Right lobe of liver (tissue), 6 donors: ENCODE results near the gene MED10. TPM values are rescaled to one million over a fixed set of nuclear protein-coding genes. Genes with fewer than 3 reads are reported as not detected.
A peak's percentile ranks its signal among the peaks of the same experiment; 100 is the strongest.

Source experiments
- ATAC-seq, 4 donors: fragments of 200-7000 bp; cut with Tn5 transposase; one replicate each; pipeline ENCODE4 v1.9.1; 2020; ENCODE audit warnings: mild to moderate bottlenecking in 4 of 4, moderate library complexity in 4 of 4
- DNase-seq, 3 donors: peaks; one replicate each; pipeline ENCODE4 v3.0.0-alpha.2; 2020
- H3K27ac ChIP-seq, 3 donors: fragments of 200-600 bp; one replicate each; pipeline ENCODE4 v1.8.0; 2022
- H3K27me3 ChIP-seq, 2 donors: fragments of 200-600 bp; one replicate each; pipeline ENCODE4 v1.8.0; 2022
- H3K36me3 ChIP-seq, 4 donors: fragments of 200-600 bp; sonication (generic) in 1 of 4; one replicate each; pipeline versions ENCODE4 v1.5.1 to v1.8.0; 2017 to 2022; ENCODE audit warnings: control low read depth in 1 of 4
- H3K4me1 ChIP-seq, 4 donors: fragments of 200-600 bp; sonication (generic) in 1 of 4; one replicate each; pipeline versions ENCODE4 v1.5.1 to v1.8.0; 2017 to 2022; ENCODE audit warnings: control low read depth in 1 of 4
- H3K4me3 ChIP-seq, 3 donors: fragments of 200-600 bp; one replicate each; pipeline ENCODE4 v1.8.0; 2022
- H3K9me3 ChIP-seq, 4 donors: fragments of 200-600 bp; sonication (generic) in 1 of 4; one replicate each; pipeline versions ENCODE4 v1.5.1 to v1.8.0; 2017 to 2022; ENCODE audit warnings: control low read depth in 1 of 4
- CTCF ChIP-seq, 4 donors: fragments of 200-600 bp in 3 of 4; fragments of 450-650 bp in 1 of 4; IDR thresholded peaks; one replicate each; pipeline versions ENCODE4 v1.5.1 to v1.8.0; 2016 to 2022; ENCODE audit warnings: antibody characterized with exemption in 4 of 4, mild to moderate bottlenecking in 2 of 4
- POLR2A ChIP-seq: fragments of 450-650 bp; IDR thresholded peaks from one replicate; pipeline ENCODE4 v1.6.1; 2017; ENCODE audit warnings: antibody characterized with exemption, mild to moderate bottlenecking
- WGBS: methylation state at CpG from one replicate; pipeline ENCODE4 v1.1.6; 2018; ENCODE audit warnings: low coverage, low lambda C conversion rate; ENCODE audit not compliant: insufficient coverage; ENCODE audit errors: missing lambda C conversion rate; 5-methylcytosine and 5-hydroxymethylcytosine counted together
- intact Hi-C, 2 donors: fragments of 100-400 bp; cut with DNase I; formaldehyde crosslinking; loops; one replicate each; pipeline versions ENCODE4 v1.11.2 to v1.14.1; 2022
- long read RNA-seq: library from polyadenylated mRNA; unstranded; transcript quantifications from one replicate; pipeline ENCODE4 v2.0.0, GENCODE V29; 2019
- total RNA-seq, 6 experiments: library from RNA; depleted of rRNA in 2 of 6; stranded (reverse); fragments of >200 nt in 2 of 6; fragmentation: NEBNext Ultra II Directional in 3 of 6; extraction: Animal tissue kit (Norgen Biotek cat#: 25700) in 3 of 6; gene quantifications; one replicate each; pipeline versions ENCODE4 v1.1.0 to v1.2.4, GENCODE V29; 2016 to 2023
- donor health status: DM: no; HTN: yes; CAD: no.
- donor health status: DM: no; HTN: no; CAD: no.
- donor health status: DM: no; HTN: no; CAD: no.
- donor health status: DM: no; HTN: yes; CAD: no.
- donor health status: DM: no; HTN: yes; CAD: no.

The MED10 gene
- total RNA-seq, result 10 to 100 TPM in 4 of 6 experiments, 1 to 10 TPM in 2; 9.3 to 15.4 (median 12.7) TPM
- long read RNA-seq, transcript MED10-201 (4 exons, 1,141 nt), result major isoform, 6 of 7 reads
- long read RNA-seq, partial matches to known transcripts, result 0 of 7 reads
- long read RNA-seq, other reads (novel, unspliced or antisense), result 1 of 7 reads

GRCh38 chr5:6377905-6378765, at the start of gene MED10:
TSS of gene MED10 (minus strand) at chr5:6378547. CDS start at chr5:6378483, 64 bp downstream.
- H3K9me3 ChIP-seq, result no peaks in the 10 kb centered on the region
- H3K36me3 ChIP-seq, result peaks cover 2 to 38% (median 11%) of the 10 kb centered on the region in 4 donors
- TF ChIP-seq CTCF (IDR thresholded peaks at IDR 0.05) (no peak), POLR2A (peak; percentile 76)
- no peaks in the 10 kb centered on the region for H3K27me3 ChIP-seq
- peak; percentile 95 to 97 (median 95) for DNase-seq
- H3K27ac ChIP-seq, result peak within 1 kb of the TSS; percentile 27 to 83 (median 81)
- peaks cover 0 to 19% (median 3%) of the 10 kb centered on the region in 4 donors for H3K4me1 ChIP-seq
- intact Hi-C loops, result no loop called here
- ATAC-seq, result peak; percentile 100
- peak within 1 kb of the TSS; percentile 92 to 100 (median 100) for H3K4me3 ChIP-seq
- under 1% methylated on average over 36 of the region's 60 CpGs for WGBS

GRCh38 chr5:6427694-6428093, 49.3 kb upstream of the MED10 start:
- H3K4me3 ChIP-seq, result no peak overlapping the region
- intact Hi-C loops, result no loop called here
- no peaks in the 10 kb centered on the region for H3K27me3 ChIP-seq
- WGBS, result 54% methylated on average over 4 of the region's 4 CpGs
- no peak overlapping the region for H3K27ac ChIP-seq
- ATAC-seq (no peak), DNase-seq (no peak)
- H3K36me3 ChIP-seq, result no peaks in the 10 kb centered on the region
- no peak for TF ChIP-seq CTCF (IDR thresholded peaks at IDR 0.05)
- no peak for TF ChIP-seq POLR2A
- H3K4me1 ChIP-seq, result no peaks in the 10 kb centered on the region
- H3K9me3 ChIP-seq, result no peaks in the 10 kb centered on the region

GRCh38 chr5:6424700-6425099, 46.4 kb upstream of the MED10 start:
- no peaks in the 10 kb centered on the region for H3K36me3 ChIP-seq
- no peaks in the 10 kb centered on the region for H3K9me3 ChIP-seq
- H3K27me3 ChIP-seq, result no peaks in the 10 kb centered on the region
- H3K4me1 ChIP-seq, result no peaks in the 10 kb centered on the region
- intact Hi-C loops, result no loop called here
- no peak for TF ChIP-seq CTCF (IDR thresholded peaks at IDR 0.05)
- no peak for TF ChIP-seq POLR2A
- no peak overlapping the region for H3K27ac ChIP-seq
- no peak for DNase-seq
- no peak overlapping the region for H3K4me3 ChIP-seq
- no peak for ATAC-seq

GRCh38 chr5:6424110-6424659, 45.8 kb upstream of the MED10 start:
- H3K4me3 ChIP-seq, result no peak overlapping the region
- no peak overlapping the region for H3K27ac ChIP-seq
- peak in 1 of 4 donors; percentile 17 for ATAC-seq
- H3K4me1 ChIP-seq, result no peaks in the 10 kb centered on the region
- DNase-seq, result no peak
- TF ChIP-seq POLR2A, result no peak
- TF ChIP-seq CTCF (IDR thresholded peaks at IDR 0.05), result no peak
- intact Hi-C loops, result no loop called here
- no peaks in the 10 kb centered on the region for H3K27me3 ChIP-seq
- WGBS, result 33% methylated on average over 1 of the region's 8 CpGs
- no peaks in the 10 kb centered on the region for H3K9me3 ChIP-seq
- no peaks in the 10 kb centered on the region for H3K36me3 ChIP-seq
